ENCODE results near the gene KNDC1.
"Not testable (repeated sequence)": the region's sequence is repeated elsewhere in the genome, so short reads cannot be mapped to it uniquely, and the experiment has no call there.

KNDC1 gene

DNA sequence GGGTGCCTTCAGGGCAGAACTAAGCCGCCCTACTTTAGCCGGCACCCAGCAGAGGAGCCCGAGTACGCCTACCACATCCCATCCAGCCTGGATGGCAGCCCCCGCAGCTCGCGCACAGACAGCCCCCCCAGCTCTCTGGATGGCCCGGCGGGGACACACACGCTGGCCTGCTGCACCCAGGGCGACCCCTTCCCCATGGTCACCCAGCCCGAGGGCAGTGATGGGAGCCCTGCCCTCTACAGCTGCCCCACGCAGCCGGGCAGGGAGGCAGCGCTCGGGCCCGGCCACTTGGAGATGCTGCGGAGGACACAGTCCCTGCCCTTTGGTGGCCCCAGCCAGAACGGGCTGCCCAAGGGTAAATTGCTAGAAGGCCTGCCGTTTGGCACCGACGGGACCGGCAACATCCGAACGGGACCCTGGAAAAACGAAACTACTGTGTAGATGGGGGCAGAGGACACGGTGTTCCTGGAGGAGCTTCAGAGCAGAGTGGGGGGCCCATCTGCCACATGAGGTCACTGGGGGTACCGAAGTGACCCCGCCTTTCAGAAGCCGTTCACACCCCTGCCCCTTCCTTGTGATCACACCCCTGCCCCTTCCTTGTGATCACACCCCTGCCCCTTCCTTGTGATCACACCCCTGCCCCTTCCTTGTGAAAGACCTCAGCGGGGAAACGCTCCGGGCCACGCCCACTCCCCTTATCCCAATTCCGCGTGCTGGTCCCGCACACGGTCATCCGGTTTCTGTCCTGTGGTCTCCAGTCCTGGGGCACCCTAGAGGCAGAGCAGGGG, 30.8 kb upstream of the KNDC1 start:
- no peak for DNase-seq

GRCh38 chr10:133129859-133130495, 30.0 kb upstream of the KNDC1 start:
- no peak for DNase-seq
- TF ChIP-seq GATA1 (IDR thresholded peaks at IDR 0.05; ENCODE audit: low read depth, low read length) (no peak), POLR2A (IDR thresholded peaks at IDR 0.05; ENCODE audit: low read length) (no peak)

More for the DNA sequence above, 30.8 kb upstream of the KNDC1 start:
- TF ChIP-seq POLR2A (IDR thresholded peaks at IDR 0.05; ENCODE audit: low read length): no peak
- TF ChIP-seq GATA1 (IDR thresholded peaks at IDR 0.05; ENCODE audit: low read depth, low read length): no peak

DNA sequence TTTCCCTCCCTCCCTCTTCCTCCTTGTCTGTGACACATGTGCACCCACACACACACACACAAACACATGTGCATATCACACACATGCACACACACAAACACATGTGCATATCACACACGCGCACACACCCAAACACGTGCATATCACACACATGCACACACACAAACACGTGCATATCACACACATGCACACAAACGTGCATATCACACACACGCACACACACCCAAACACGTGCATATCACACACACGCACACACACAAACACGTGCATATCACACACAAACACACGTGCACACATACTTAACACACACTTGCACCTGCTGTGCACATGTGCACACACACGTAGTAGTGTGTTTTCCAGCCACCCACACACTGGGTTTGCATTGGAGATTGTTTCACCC, 29.4 kb upstream of the KNDC1 start:
- DNase-seq: no peak
- TF ChIP-seq GATA1 (IDR thresholded peaks at IDR 0.05; ENCODE audit: low read depth, low read length) (no peak), POLR2A (IDR thresholded peaks at IDR 0.05; ENCODE audit: low read length) (no peak)

GRCh38 chr10:133131053-133131452, 29.0 kb upstream of the KNDC1 start:
- TF ChIP-seq POLR2A (IDR thresholded peaks at IDR 0.05; ENCODE audit: low read length): no peak
- TF ChIP-seq GATA1 (IDR thresholded peaks at IDR 0.05; ENCODE audit: low read depth, low read length): no peak
- no peak for DNase-seq

GRCh38 chr10:133131734-133132472, 28.1 kb upstream of the KNDC1 start:
- no peak for DNase-seq
- TF ChIP-seq POLR2A (IDR thresholded peaks at IDR 0.05; ENCODE audit: low read length): no peak
- no peak for TF ChIP-seq GATA1 (IDR thresholded peaks at IDR 0.05; ENCODE audit: low read depth, low read length)

- DNase-seq: no peak
- TF ChIP-seq GATA1 (IDR thresholded peaks at IDR 0.05; ENCODE audit: low read depth, low read length) (no peak), POLR2A (IDR thresholded peaks at IDR 0.05; ENCODE audit: low read length) (no peak)
Observed at GRCh38 chr10:133132473-133133291, 27.3 kb upstream of the KNDC1 start.

DNA sequence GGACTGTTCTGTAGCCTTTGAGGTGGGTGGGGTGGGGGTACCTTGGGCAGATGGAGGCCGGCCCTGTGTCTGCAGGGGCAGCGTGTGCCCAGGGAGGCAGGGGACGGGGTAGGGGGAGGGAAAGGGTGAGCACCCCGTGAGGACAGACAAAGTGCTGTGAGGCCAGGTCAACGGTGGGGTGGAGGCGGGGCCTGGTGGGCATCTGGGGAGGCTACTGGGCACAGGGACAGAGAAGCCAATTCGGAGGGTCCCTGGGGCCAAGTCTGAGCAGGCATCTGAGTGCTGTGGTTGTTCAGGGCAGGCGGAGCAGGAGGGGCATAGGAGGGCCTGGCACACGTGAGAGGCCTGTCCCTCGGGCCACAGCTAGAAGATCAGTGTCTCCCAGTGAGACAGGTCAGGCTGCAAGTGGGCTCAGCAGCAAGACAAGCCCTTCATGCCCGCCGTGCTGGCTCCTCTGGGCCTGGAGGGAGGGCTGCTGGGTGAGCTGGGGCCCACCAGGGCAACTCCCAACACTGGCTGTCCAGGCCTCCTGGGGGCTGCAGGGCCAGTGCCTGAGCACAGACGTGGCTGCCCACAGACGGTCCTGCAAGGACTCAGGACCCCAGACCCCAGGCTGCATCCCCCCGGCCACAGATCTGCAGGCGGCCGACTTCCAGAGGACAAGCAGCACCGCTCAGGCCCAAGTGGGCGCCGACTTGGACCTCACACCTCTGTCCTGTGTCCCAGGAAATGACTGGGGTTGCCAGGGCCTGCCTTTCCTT, 26.4 kb upstream of the KNDC1 start:
- TF ChIP-seq GATA1 (IDR thresholded peaks at IDR 0.05; ENCODE audit: low read depth, low read length): no peak
- TF ChIP-seq POLR2A (IDR thresholded peaks at IDR 0.05; ENCODE audit: low read length): no peak
- DNase-seq: no peak

- TF ChIP-seq GATA1 (IDR thresholded peaks at IDR 0.05; ENCODE audit: low read depth, low read length) (no peak), POLR2A (IDR thresholded peaks at IDR 0.05; ENCODE audit: low read length) (no peak)
- no peak for DNase-seq
Observed at GRCh38 chr10:133134411-133135115, 25.5 kb upstream of the KNDC1 start.

GRCh38 chr10:133135116-133135465, 24.9 kb upstream of the KNDC1 start:
- TF ChIP-seq POLR2A (IDR thresholded peaks at IDR 0.05; ENCODE audit: low read length) (no peak), GATA1 (IDR thresholded peaks at IDR 0.05; ENCODE audit: low read depth, low read length) (no peak)
- no peak for DNase-seq

GRCh38 chr10:133137486-133138145, 22.4 kb upstream of the KNDC1 start:
- not testable (repeated sequence) for DNase-seq

DNA sequence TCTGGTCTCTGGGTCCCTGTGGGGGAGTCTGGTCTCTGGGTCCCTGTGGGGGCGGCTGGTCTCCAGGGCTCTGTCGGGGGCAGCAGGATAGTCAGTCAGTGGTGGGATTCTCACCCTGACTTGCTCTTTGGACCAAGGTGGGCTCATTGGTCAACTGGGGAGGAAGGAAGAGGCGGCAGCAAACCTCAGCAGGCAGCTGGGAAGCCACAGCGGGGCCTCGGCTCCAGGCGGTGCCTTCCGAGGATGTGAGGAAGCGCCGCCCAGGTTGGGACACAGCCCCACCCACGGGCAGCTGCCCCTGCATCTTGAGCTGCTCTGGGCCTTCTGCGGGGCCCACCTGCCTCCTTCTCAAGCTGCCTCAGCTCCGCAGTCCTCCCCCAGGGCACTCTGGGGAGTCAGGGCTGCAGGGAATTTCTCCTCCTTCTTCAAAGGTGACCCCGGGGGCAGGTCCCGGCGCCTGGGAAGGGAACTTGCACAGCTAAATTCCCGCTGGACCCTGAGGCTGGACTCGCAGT, 20.4 kb upstream of the KNDC1 start:
- DNase-seq: no peak
- TF ChIP-seq GATA1 (IDR thresholded peaks at IDR 0.05; ENCODE audit: low read depth, low read length): no peak
- TF ChIP-seq POLR2A (IDR thresholded peaks at IDR 0.05; ENCODE audit: low read length): no peak

Measured in erythroblast (primary cell).